HEK293T (cell line): ENCODE data around the gene TCFL5.

ENCODE experiments used
- BHLHE40 ChIP-seq: fragments of 450-650 bp; IDR thresholded peaks from 2 replicates; pipeline ENCODE4 v1.6.1; 2016; ENCODE audit warnings: mild to moderate bottlenecking, moderate library complexity, borderline replicate concordance
- CTBP1 ChIP-seq: fragments of 450-650 bp; IDR thresholded peaks from 2 replicates; pipeline ENCODE4 v1.6.1; 2016; ENCODE audit warnings: borderline replicate concordance
- FOXA1 ChIP-seq: fragments of 450-650 bp; IDR thresholded peaks from 2 replicates; pipeline ENCODE4 v1.6.1; 2016; ENCODE audit warnings: mild to moderate bottlenecking
- FOXK2 ChIP-seq: fragments of 450-650 bp; IDR thresholded peaks from 2 replicates; pipeline ENCODE4 v1.6.1; 2016; ENCODE audit warnings: mild to moderate bottlenecking
- FOXM1 ChIP-seq: fragments of 450-650 bp; IDR thresholded peaks from 2 replicates; pipeline ENCODE4 v1.6.1; 2017; ENCODE audit warnings: mild to moderate bottlenecking, borderline replicate concordance
- HDGF ChIP-seq: fragments of 450-650 bp; IDR thresholded peaks from 2 replicates; pipeline ENCODE4 v1.6.1; 2017; ENCODE audit warnings: antibody characterized with exemption, borderline replicate concordance
- NFRKB ChIP-seq: fragments of 450-650 bp; IDR thresholded peaks from 2 replicates; pipeline ENCODE4 v1.6.1; 2016; ENCODE audit warnings: mild to moderate bottlenecking, moderate library complexity
- PKNOX1 ChIP-seq: fragments of 450-650 bp; IDR thresholded peaks from 2 replicates; pipeline ENCODE4 v1.6.1; 2016
- SP1 ChIP-seq: fragments of 450-650 bp; IDR thresholded peaks from 2 replicates; pipeline ENCODE4 v1.6.1; 2017
- SUZ12 ChIP-seq: fragments of 450-650 bp; IDR thresholded peaks from 2 replicates; pipeline ENCODE4 v1.6.1; 2016; ENCODE audit warnings: mild to moderate bottlenecking
- TARDBP ChIP-seq: fragments of 450-650 bp; IDR thresholded peaks from 2 replicates; pipeline ENCODE4 v1.6.1; 2016
- ZNF384 ChIP-seq: fragments of 450-650 bp; IDR thresholded peaks from 2 replicates; pipeline ENCODE4 v1.6.1; 2016

DNA sequence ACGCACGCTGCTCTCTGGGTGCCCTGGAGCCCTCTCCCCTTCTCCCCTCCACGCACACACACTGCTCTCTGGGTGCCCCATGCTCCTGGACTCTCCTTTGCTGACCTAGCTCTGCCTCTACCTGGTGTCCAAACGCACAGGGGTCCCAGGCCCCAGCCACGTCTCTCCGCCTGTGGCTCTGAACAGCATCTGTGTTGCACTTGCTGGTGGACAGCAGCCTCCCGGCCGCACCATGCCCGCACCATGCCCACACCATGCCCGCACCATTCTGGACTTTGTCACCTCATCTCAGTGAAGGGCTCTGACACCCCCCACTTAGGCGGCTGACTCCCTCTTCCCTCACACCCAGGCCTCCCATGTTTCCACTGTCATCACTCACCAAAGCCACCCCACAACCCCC lies 21.8 kb downstream of the TCFL5 start:
- TF ChIP-seq SUZ12 (no peak), FOXM1 (no peak), SP1 (no peak), HDGF (no peak), BHLHE40 (no peak), ZNF384 (no peak), NFRKB (no peak), FOXK2 (no peak), CTBP1 (no peak), TARDBP (no peak), FOXA1 (no peak), PKNOX1 (no peak)
